SK-N-SH (cell line): ENCODE results near the gene TBC1D10B. TPM values are rescaled to one million over a fixed set of nuclear protein-coding genes. Genes with fewer than 3 reads are reported as not detected.

ENCODE experiments used
- CTCF ChIA-PET: fragments of 300-600, 350-600 bp; formaldehyde crosslinking; extraction: SDS; loops from one replicate; lab custom pipeline; 2021; lab: Yijun Ruan, JAX
- POLR2A ChIA-PET: fragments of 350-600 bp; sonication (Branson Sonifier 250); formaldehyde crosslinking; extraction: SDS; loops from one replicate; lab custom pipeline; 2020; ENCODE audit warnings: antibody characterized with exemption, inconsistent platforms; lab: Yijun Ruan, JAX
- DNase-seq: peaks from one replicate; pipeline ENCODE4 v3.0.0; 2012
- H2AFZ ChIP-seq: fragments of 200-600 bp; sonication (generic); 2 replicates; pipeline ENCODE4 v1.8.1; 2016; ENCODE audit warnings: antibody characterized with exemption, mild to moderate bottlenecking, low read depth
- H3F3A ChIP-seq: fragments of 200-600 bp; sonication (generic); replicated peaks from 2 replicates; pipeline ENCODE3; 2016; ENCODE audit warnings: antibody characterized with exemption, mild to moderate bottlenecking; ENCODE audit not compliant: insufficient read depth
- H3K27ac ChIP-seq, 2 experiments: fragments of 200-500 bp in 1 of 2; fragments of 200-600 bp in 1 of 2; sonication (Bioruptor generic) in 1 of 2; sonication (generic), shearing (Covaris generic) in 1 of 2; 2 replicates each; pipeline versions ENCODE4 v1.5.1 to v1.6.1; 2014 to 2016; ENCODE audit warnings: low read depth in 2 of 2, inconsistent platforms in 1 of 2, low read length in 1 of 2, mild to moderate bottlenecking in 1 of 2, mixed read lengths in 1 of 2
- H3K27me3 ChIP-seq: fragments of 200-600 bp; sonication (generic), shearing (Covaris generic); 2 replicates; pipeline ENCODE4 v1.6.1; 2016; ENCODE audit warnings: mixed run types; ENCODE audit not compliant: insufficient read depth
- H3K36me3 ChIP-seq, 2 experiments: fragments of 200-500 bp in 1 of 2; fragments of 200-600 bp in 1 of 2; sonication (Bioruptor generic) in 1 of 2; sonication (generic) in 1 of 2; replicated peaks in 1 of 2; 2 replicates each; pipeline versions ENCODE3 to v1.5.1; 2014 to 2016; ENCODE audit warnings: low read length in 1 of 2, mild to moderate bottlenecking in 1 of 2; ENCODE audit not compliant: insufficient read depth in 2 of 2, control insufficient read depth in 1 of 2
- H3K4me1 ChIP-seq, 2 experiments: fragments of 200-500 bp in 1 of 2; fragments of 200-600 bp in 1 of 2; sonication (Bioruptor generic) in 1 of 2; sonication (generic), shearing (Covaris generic) in 1 of 2; 2 replicates each; pipeline versions ENCODE4 v1.5.1 to v1.6.1; 2014 to 2016; ENCODE audit warnings: low read depth in 1 of 2, low read length in 1 of 2, mixed run types in 1 of 2; ENCODE audit not compliant: insufficient read depth in 2 of 2, control insufficient read depth in 1 of 2
- H3K4me2 ChIP-seq: fragments of 200-600 bp; sonication (generic), shearing (Covaris generic); 2 replicates; pipeline ENCODE4 v1.6.1; 2017; ENCODE audit warnings: mixed run types
- H3K4me3 ChIP-seq, 2 experiments: fragments of 200-500 bp in 1 of 2; fragments of 200-600 bp in 1 of 2; sonication (Bioruptor generic) in 1 of 2; sonication (generic), shearing (Covaris generic) in 1 of 2; 2 replicates each; pipeline versions ENCODE4 v1.5.1 to v1.8.1; 2014 to 2016; ENCODE audit warnings: low read depth in 2 of 2, inconsistent platforms in 1 of 2, low read length in 1 of 2, mild to moderate bottlenecking in 1 of 2, mixed read lengths in 1 of 2, moderate library complexity in 1 of 2
- H3K79me2 ChIP-seq: fragments of 200-600 bp; sonication (generic); 2 replicates; pipeline ENCODE4 v1.8.1; 2017; ENCODE audit warnings: mild to moderate bottlenecking; ENCODE audit not compliant: insufficient read depth
- H3K9ac ChIP-seq: fragments of 200-600 bp; sonication (generic); 2 replicates; pipeline ENCODE4 v1.6.1; 2017; ENCODE audit warnings: mixed run types
- H3K9me2 ChIP-seq: fragments of 200-600 bp; sonication (generic); 2 replicates; pipeline ENCODE4 v1.6.1; 2017; ENCODE audit warnings: mixed run types
- H3K9me3 ChIP-seq: fragments of 200-600 bp; sonication (generic); 2 replicates; pipeline ENCODE4 v1.6.1; 2017; ENCODE audit warnings: mixed run types, mild to moderate bottlenecking, moderate library complexity
- H4K20me1 ChIP-seq: fragments of 200-600 bp; sonication (generic); 2 replicates; pipeline ENCODE4 v1.6.1; 2017; ENCODE audit warnings: mild to moderate bottlenecking, mixed run types; ENCODE audit not compliant: insufficient read depth
- CHD2 ChIP-seq: fragments of 150-350 bp; IDR thresholded peaks from 2 replicates; pipeline ENCODE4 v1.6.1; 2018; ENCODE audit warnings: low read length; ENCODE audit not compliant: partially characterized antibody
- EZH2phosphoT487 ChIP-seq: fragments of 200-600 bp; sonication (generic); IDR thresholded peaks from 2 replicates; pipeline ENCODE4 v1.6.1; 2017; ENCODE audit warnings: low read depth, mixed run types, mild to moderate bottlenecking, antibody characterized with exemption, moderate library complexity, borderline replicate concordance
- GATA2 ChIP-seq: sonication (generic); formaldehyde crosslinking; IDR thresholded peaks from 2 replicates; pipeline ENCODE4 v1.5.0; 2020; ENCODE audit warnings: mild to moderate bottlenecking, missing genetic modification reagents
- IRF3 ChIP-seq: fragments of 150-350 bp; IDR thresholded peaks from 2 replicates; pipeline ENCODE4 v1.6.1; 2016; ENCODE audit warnings: mild to moderate bottlenecking, low read depth, low read length
- MAX ChIP-seq: IDR thresholded peaks from 2 replicates; pipeline ENCODE4 v1.4.0; 2012; ENCODE audit warnings: low read depth
- MXI1 ChIP-seq: IDR thresholded peaks from 2 replicates; pipeline ENCODE4 v1.6.1; 2012; ENCODE audit warnings: mild to moderate bottlenecking, low read depth, low read length, improper control_type of control experiment
- NRF1 ChIP-seq: IDR thresholded peaks from 2 replicates; pipeline ENCODE4 v1.6.1; 2012; ENCODE audit warnings: low read depth, mild to moderate bottlenecking, low read length
- PBX3 ChIP-seq: IDR thresholded peaks from 2 replicates; pipeline ENCODE4; 2012
- POLR2AphosphoS5 ChIP-seq: IDR thresholded peaks from 2 replicates; pipeline ENCODE4 v1.6.1; 2012; ENCODE audit warnings: low read depth, low read length
- SMC3 ChIP-seq: IDR thresholded peaks from 2 replicates; pipeline ENCODE4 v1.6.1; 2012; ENCODE audit warnings: low read depth, low read length, improper control_type of control experiment
- WGBS: methylation state at CpG from one replicate; pipeline ENCODE4 v1.1.6; 2017; ENCODE audit warnings: low lambda C conversion rate; 5-methylcytosine and 5-hydroxymethylcytosine counted together
- polyA plus RNA-seq, 3 experiments: library from polyadenylated mRNA; depleted of rRNA; stranded (reverse); fragments of >200 nt; gene quantifications; 2 replicates each; pipeline ENCODE4 v1.2.3, GENCODE V29; 2012

The TBC1D10B gene
- polyA plus RNA-seq, 1 of the 3 experiments (the other 2 are of a cell fraction): 20.5 TPM

- Histone ChIP-seq H3F3A (peaks cover 23% of the 10 kb centered on the region), H3K4me1 (peaks cover 0 to 13% of the 10 kb centered on the region in 2 experiments; a peak in 1 of 4 replicates), H3K9ac (no peak overlapping the region), H3K9me2 (no peaks in the 10 kb centered on the region), H3K4me2 (peak overlapping the region; percentile 50), H2AFZ (no peak overlapping the region), H3K36me3 (peaks cover 9 to 19% of the 10 kb centered on the region in 2 experiments), H3K4me3 (peak overlapping the region; percentile 12 to 40; a peak in 3 of 4 replicates), H4K20me1 (peaks cover 4% of the 10 kb centered on the region; the same call in 1 of the 2 replicates), H3K9me3 (no peaks in the 10 kb centered on the region), H3K27me3 (no peaks in the 10 kb centered on the region), H3K27ac (peak overlapping the region in 1 of 2 experiments; percentile 50; a peak in 2 of 4 replicates), H3K79me2 (peaks cover 9% of the 10 kb centered on the region; the same call in 1 of the 2 replicates)
- peak; percentile 93 for DNase-seq
- ChIA-PET CTCF (interaction anchor here (0.8 to 4.0 kb wide), 12 partner anchors 8 to 602 kb away, joined by 3 to 24 read pairs (median 3); partner anchors contain the start of genes DCTPP1, PAGR1 and ZNF771), POLR2A (interaction anchor here (0.6 to 1.5 kb wide), 7 partner anchors 8 to 154 kb away, joined by 3 to 15 read pairs (median 7); partner anchors contain the start of genes DCTPP1, TBC1D10B, ZNF48 and ZNF771)
- TF ChIP-seq CHD2 (peak; percentile 18), SMC3 (peak; percentile 5; the same call in 1 of the 2 replicates), POLR2AphosphoS5 (no peak), MXI1 (peak; percentile 66; the same call in 1 of the 2 replicates), IRF3 (no peak), NRF1 (peak; percentile 78), PBX3 (no peak), EZH2phosphoT487 (no peak), GATA2 (CRISPR knock-in tag) (no peak), MAX (peak; percentile 69)
- 27% methylated on average over 41 of the region's 140 CpGs for WGBS
Measured at GRCh38 chr16:30417529-30418349, 47.4 kb upstream of the TBC1D10B start.
